ENCODE measurements around the gene NXN. TPM values are rescaled to one million over a fixed set of nuclear protein-coding genes. Genes with fewer than 3 reads are reported as not detected.

NXN gene
- polyA plus RNA-seq, 4 donors, result 2.2 to 12.5 (median 7.1) TPM

DNA sequence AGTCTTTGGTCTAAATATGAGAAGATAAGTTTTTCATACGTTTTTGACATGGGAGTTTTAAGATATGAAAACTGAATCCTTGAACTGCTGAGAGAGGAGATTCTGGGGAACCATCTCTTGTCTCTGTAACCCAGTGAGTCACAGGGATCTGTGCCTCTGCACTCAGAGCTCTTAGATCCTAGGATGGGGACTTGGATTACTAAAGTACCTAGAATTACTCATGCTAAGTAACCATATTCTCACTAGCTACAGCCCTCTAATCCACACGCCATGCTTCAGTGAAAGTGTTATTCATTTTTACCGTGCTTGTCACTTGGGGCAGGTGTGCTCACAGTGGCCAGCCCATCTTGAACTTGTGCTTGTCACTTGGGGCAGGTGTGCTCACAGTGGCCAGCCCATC is 195.4 kb downstream of the NXN start:
- H3K36me3 ChIP-seq (ENCODE audit: control insufficient read depth in 3 of 3, insufficient read depth in 2 of 3, low read depth in 1 of 3, low read length in 3 of 3), result peaks cover 0 to 29% (median 1%) of the 10 kb centered on the region in 3 donors
- peaks cover 4 to 9% (median 5%) of the 10 kb centered on the region in 3 donors for H3K4me1 ChIP-seq (ENCODE audit: control insufficient read depth in 3 of 3, insufficient read depth in 2 of 3, low read depth in 1 of 3, low read length in 2 of 3)
- no peaks in the 10 kb centered on the region for H3K9me3 ChIP-seq (ENCODE audit: control insufficient read depth in 2 of 2, insufficient read depth in 1 of 2, low read depth in 1 of 2, low read length in 1 of 2)
- no peaks in the 10 kb centered on the region for H3K27me3 ChIP-seq (ENCODE audit: control insufficient read depth in 3 of 3, insufficient read depth in 3 of 3, low read length in 3 of 3)
- no peak overlapping the region for H3K27ac ChIP-seq (ENCODE audit: low read depth in 1 of 3, low read length in 2 of 3)
- no peak overlapping the region for H3K4me3 ChIP-seq (ENCODE audit: low read depth in 1 of 3, low read length in 3 of 3)
- no peak for DNase-seq
- FAIRE-seq, result no peak
- 54 to 70% (median 70%) methylated on average over 3 of the region's 3 CpGs for WGBS, 3 donors

DNA sequence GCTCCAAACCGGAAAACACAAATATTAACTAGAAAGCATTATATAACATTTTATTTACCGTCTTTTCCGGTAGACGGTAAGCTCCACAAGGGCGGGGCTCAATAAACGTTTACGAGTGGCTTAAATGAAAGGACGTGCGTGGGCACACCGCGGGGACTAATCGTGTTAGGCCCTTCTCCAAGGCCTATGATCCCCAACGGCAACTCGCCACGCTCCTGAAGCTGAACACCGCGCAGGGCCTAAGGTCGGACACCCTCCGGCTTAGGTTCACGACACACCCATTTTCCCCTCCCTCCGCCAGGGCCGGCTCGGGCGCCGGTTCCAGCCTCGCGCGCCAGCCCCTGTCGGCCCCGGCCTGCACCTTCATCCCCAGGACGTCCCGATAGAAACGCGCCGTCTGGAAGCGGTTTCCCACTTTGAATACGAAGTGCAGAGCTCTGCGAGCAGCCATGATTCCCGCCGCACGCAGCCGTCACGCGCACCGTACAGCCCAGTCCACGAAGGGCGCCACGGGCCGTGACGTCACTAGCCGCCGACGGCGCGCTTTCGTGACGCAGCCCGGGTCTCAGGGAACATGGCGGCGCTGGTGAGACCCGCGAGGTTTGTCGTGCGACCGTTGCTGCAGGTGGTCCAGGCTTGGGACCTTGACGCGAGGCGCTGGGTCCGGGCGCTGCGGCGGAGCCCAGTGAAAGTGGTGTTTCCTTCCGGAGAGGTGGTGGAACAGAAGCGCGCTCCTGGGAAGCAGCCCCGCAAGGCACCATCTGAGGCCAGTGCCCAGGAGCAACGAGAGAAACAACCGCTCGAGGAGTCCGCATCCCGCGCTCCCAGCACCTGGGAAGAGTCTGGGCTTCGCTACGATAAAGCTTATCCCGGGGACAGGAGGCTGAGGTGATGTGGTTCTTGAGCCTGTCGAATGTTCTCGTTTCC is 197.5 kb downstream of the NXN start, which contains the start of the genes GLOD4 and MRM3:
Gene GLOD4, minus strand, starts transcription at position 476 of the 927 bp plus-strand sequence. Its CDS starts 25 bp downstream, at position 451.
Gene MRM3, plus strand, starts transcription at position 549 of the 927 bp plus-strand sequence. Its CDS starts 26 bp downstream, at position 575.
- no peaks in the 10 kb centered on the region for H3K9me3 ChIP-seq (ENCODE audit: control insufficient read depth in 2 of 2, insufficient read depth in 1 of 2, low read depth in 1 of 2, low read length in 1 of 2)
- FAIRE-seq (no peak), DNase-seq (peak; percentile 89 to 98)
- peak within 1 kb of the TSS; percentile 82 to 95 (median 85) for H3K27ac ChIP-seq (ENCODE audit: low read depth in 1 of 3, low read length in 2 of 3)
- peak within 1 kb of the TSS; percentile 78 to 90 (median 87) for H3K4me3 ChIP-seq (ENCODE audit: low read depth in 1 of 3, low read length in 3 of 3)
- peaks cover 4 to 9% (median 5%) of the 10 kb centered on the region in 3 donors for H3K4me1 ChIP-seq (ENCODE audit: control insufficient read depth in 3 of 3, insufficient read depth in 2 of 3, low read depth in 1 of 3, low read length in 2 of 3)
- peaks cover 3 to 30% (median 12%) of the 10 kb centered on the region in 3 donors for H3K36me3 ChIP-seq (ENCODE audit: control insufficient read depth in 3 of 3, insufficient read depth in 2 of 3, low read depth in 1 of 3, low read length in 3 of 3)
- no peaks in the 10 kb centered on the region for H3K27me3 ChIP-seq (ENCODE audit: control insufficient read depth in 3 of 3, insufficient read depth in 3 of 3, low read length in 3 of 3)
- WGBS, 3 donors, result 0% methylated on average over 86 to 87 of the region's 87 CpGs

DNA sequence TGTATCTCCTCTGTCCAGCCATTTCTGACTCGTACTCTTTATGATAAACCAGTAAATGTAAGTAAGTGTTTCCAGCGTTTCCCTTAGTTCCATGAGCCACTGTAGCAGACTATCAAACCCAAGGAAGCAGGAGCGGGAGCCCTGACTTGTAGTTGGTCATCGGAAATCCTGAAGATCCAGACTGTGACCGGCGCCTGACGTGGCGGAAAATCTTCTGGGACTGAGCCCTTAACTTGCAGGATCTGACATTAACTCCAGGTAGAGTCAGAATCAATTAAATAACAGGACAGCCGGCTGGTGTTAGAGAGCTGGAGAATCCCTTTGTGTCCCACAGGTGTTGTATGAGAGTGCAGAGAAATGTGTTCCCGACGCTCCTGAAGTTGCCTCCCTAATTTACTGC is 201.5 kb downstream of the NXN start:
- Histone ChIP-seq H3K27ac (ENCODE audit: low read depth in 1 of 3, low read length in 2 of 3) (no peak overlapping the region), H3K9me3 (ENCODE audit: control insufficient read depth in 2 of 2, insufficient read depth in 1 of 2, low read depth in 1 of 2, low read length in 1 of 2) (no peaks in the 10 kb centered on the region), H3K4me1 (ENCODE audit: control insufficient read depth in 3 of 3, insufficient read depth in 2 of 3, low read depth in 1 of 3, low read length in 2 of 3) (peaks cover 2 to 6% (median 5%) of the 10 kb centered on the region in 3 donors), H3K4me3 (ENCODE audit: low read depth in 1 of 3, low read length in 3 of 3) (no peak overlapping the region), H3K36me3 (ENCODE audit: control insufficient read depth in 3 of 3, insufficient read depth in 2 of 3, low read depth in 1 of 3, low read length in 3 of 3) (peaks cover 14 to 47% (median 36%) of the 10 kb centered on the region in 3 donors), H3K27me3 (ENCODE audit: control insufficient read depth in 3 of 3, insufficient read depth in 3 of 3, low read length in 3 of 3) (no peaks in the 10 kb centered on the region)
- DNase-seq (no peak), FAIRE-seq (no peak)
- WGBS, 3 donors, result 93 to 96% (median 95%) methylated on average over 11 of the region's 11 CpGs

DNA sequence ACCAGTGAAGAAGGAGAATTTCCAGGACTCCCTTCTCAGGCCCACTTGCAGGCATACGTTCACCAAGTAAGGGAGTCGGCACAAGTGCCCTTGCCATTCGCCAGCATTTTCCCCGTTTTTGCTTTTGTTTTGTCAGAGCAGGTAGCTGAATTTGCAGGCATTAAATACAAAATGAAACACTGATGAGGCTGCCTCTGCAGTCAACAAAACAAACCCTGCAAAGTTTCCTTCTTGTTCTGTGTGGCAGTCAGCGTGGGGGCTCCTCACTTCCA is 205.3 kb downstream of the NXN start:
- Histone ChIP-seq H3K27ac (ENCODE audit: low read depth in 1 of 3, low read length in 2 of 3) (no peak overlapping the region), H3K27me3 (ENCODE audit: control insufficient read depth in 3 of 3, insufficient read depth in 3 of 3, low read length in 3 of 3) (no peaks in the 10 kb centered on the region), H3K9me3 (ENCODE audit: control insufficient read depth in 2 of 2, insufficient read depth in 1 of 2, low read depth in 1 of 2, low read length in 1 of 2) (no peaks in the 10 kb centered on the region), H3K4me1 (ENCODE audit: control insufficient read depth in 3 of 3, insufficient read depth in 2 of 3, low read depth in 1 of 3, low read length in 2 of 3) (no peaks in the 10 kb centered on the region), H3K36me3 (ENCODE audit: control insufficient read depth in 3 of 3, insufficient read depth in 2 of 3, low read depth in 1 of 3, low read length in 3 of 3) (peaks cover 22 to 66% (median 51%) of the 10 kb centered on the region in 3 donors), H3K4me3 (ENCODE audit: low read depth in 1 of 3, low read length in 3 of 3) (no peak overlapping the region)
- FAIRE-seq (no peak), DNase-seq (no peak)
- 87 to 93% (median 92%) methylated on average over 5 of the region's 5 CpGs for WGBS, 3 donors

DNA sequence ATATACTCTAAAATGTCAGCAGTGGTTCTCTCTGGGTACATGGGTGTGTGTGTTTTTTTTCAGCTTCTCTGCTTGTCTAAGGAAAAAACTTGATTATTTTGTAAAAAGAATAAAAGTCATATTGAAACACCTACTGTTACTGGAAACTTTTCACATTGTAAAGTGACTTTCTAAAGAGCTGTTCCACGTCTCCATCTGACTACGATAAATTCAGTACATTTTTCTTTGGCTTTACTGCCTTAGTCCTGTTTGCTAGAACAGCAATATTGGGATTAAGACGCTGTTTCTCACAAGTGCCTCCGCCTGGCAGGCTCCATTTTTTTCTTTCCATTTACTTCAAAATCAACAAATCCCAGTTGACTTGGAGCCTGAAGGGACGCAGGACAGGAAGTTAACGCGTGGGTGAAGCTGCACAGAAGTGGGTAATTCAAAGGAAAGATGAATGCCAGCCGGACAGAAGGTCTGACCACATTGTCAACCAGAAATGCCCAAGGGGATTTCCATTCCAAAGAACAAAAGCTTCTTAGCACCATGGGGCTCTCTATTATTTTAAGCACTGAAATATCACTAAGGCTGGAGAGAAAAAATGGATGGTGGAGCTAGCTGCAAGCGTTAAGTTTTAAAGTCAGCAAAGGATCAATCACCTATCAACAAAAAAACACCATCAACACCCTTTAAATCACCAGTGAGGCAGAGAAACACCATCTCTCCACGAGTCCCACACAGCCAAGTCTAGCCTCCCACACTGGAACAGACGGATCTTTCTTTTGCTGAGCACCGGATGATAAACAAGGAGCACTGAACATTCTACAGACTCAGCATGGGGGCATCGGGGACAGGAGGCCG is 205.9 kb downstream of the NXN start:
- Histone ChIP-seq H3K4me1 (ENCODE audit: control insufficient read depth in 3 of 3, insufficient read depth in 2 of 3, low read depth in 1 of 3, low read length in 2 of 3) (no peaks in the 10 kb centered on the region), H3K36me3 (ENCODE audit: control insufficient read depth in 3 of 3, insufficient read depth in 2 of 3, low read depth in 1 of 3, low read length in 3 of 3) (peaks cover 22 to 67% (median 54%) of the 10 kb centered on the region in 3 donors), H3K27ac (ENCODE audit: low read depth in 1 of 3, low read length in 2 of 3) (no peak overlapping the region), H3K27me3 (ENCODE audit: control insufficient read depth in 3 of 3, insufficient read depth in 3 of 3, low read length in 3 of 3) (no peaks in the 10 kb centered on the region), H3K4me3 (ENCODE audit: low read depth in 1 of 3, low read length in 3 of 3) (no peak overlapping the region), H3K9me3 (ENCODE audit: control insufficient read depth in 2 of 2, insufficient read depth in 1 of 2, low read depth in 1 of 2, low read length in 1 of 2) (no peaks in the 10 kb centered on the region)
- DNase-seq (no peak), FAIRE-seq (no peak)
- WGBS, 3 donors, result 75 to 88% (median 80%) methylated on average over 14 of the region's 14 CpGs

DNA sequence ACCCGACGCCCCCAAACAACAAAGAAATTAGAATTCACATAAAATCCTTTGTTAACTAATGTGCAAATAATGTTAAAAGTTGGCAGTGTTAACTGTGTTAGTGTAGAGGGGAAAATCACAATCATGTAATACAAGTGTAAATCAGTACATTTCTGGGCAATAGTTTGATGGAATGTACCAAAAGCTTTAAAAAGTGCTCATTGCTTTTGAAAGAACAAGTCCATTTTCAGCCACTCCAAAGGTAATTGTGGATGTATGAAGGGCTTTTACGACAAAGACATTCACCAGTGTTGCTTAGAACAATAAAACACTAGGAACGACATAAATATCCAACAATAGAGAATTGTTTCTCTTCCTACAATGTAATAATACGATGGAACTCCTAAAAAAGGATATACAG is 206.6 kb downstream of the NXN start:
- FAIRE-seq, result no peak
- H3K4me1 ChIP-seq (ENCODE audit: control insufficient read depth in 3 of 3, insufficient read depth in 2 of 3, low read depth in 1 of 3, low read length in 2 of 3), result no peaks in the 10 kb centered on the region
- no peak overlapping the region for H3K4me3 ChIP-seq (ENCODE audit: low read depth in 1 of 3, low read length in 3 of 3)
- H3K27me3 ChIP-seq (ENCODE audit: control insufficient read depth in 3 of 3, insufficient read depth in 3 of 3, low read length in 3 of 3), result no peaks in the 10 kb centered on the region
- 83 to 84% (median 83%) methylated on average over 5 of the region's 5 CpGs for WGBS, 3 donors
- no peaks in the 10 kb centered on the region for H3K9me3 ChIP-seq (ENCODE audit: control insufficient read depth in 2 of 2, insufficient read depth in 1 of 2, low read depth in 1 of 2, low read length in 1 of 2)
- DNase-seq, result no peak
- H3K36me3 ChIP-seq (ENCODE audit: control insufficient read depth in 3 of 3, insufficient read depth in 2 of 3, low read depth in 1 of 3, low read length in 3 of 3), result peaks cover 20 to 68% (median 49%) of the 10 kb centered on the region in 3 donors
- H3K27ac ChIP-seq (ENCODE audit: low read depth in 1 of 3, low read length in 2 of 3), result no peak overlapping the region

DNA sequence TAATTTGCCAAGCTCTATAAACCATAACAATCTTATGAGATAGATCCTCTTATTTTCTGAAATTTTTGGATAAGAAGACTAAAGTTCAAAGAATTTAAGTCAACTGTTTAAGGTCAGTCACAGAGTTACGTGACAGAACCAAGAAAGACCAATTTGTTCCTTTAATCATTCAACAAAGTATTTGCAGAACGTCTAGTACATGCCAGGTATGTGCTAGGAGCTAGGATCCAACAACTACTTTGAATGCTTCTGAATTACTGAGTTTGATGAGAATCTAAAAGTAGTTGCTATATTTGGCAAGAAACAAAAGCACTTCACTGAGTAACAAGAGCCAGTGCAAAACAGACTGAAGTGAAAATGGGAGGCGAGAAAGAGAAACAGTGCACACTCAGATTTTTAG is 212.5 kb downstream of the NXN start:
- DNase-seq (no peak), FAIRE-seq (no peak)
- Histone ChIP-seq H3K4me1 (ENCODE audit: control insufficient read depth in 3 of 3, insufficient read depth in 2 of 3, low read depth in 1 of 3, low read length in 2 of 3) (no peaks in the 10 kb centered on the region), H3K36me3 (ENCODE audit: control insufficient read depth in 3 of 3, insufficient read depth in 2 of 3, low read depth in 1 of 3, low read length in 3 of 3) (peaks cover 12 to 59% (median 29%) of the 10 kb centered on the region in 3 donors), H3K27me3 (ENCODE audit: control insufficient read depth in 3 of 3, insufficient read depth in 3 of 3, low read length in 3 of 3) (no peaks in the 10 kb centered on the region), H3K9me3 (ENCODE audit: control insufficient read depth in 2 of 2, insufficient read depth in 1 of 2, low read depth in 1 of 2, low read length in 1 of 2) (no peaks in the 10 kb centered on the region), H3K27ac (ENCODE audit: low read depth in 1 of 3, low read length in 2 of 3) (no peak overlapping the region), H3K4me3 (ENCODE audit: low read depth in 1 of 3, low read length in 3 of 3) (no peak overlapping the region)
- 78 to 81% (median 79%) methylated on average over 3 of the region's 3 CpGs for WGBS, 3 donors

DNA sequence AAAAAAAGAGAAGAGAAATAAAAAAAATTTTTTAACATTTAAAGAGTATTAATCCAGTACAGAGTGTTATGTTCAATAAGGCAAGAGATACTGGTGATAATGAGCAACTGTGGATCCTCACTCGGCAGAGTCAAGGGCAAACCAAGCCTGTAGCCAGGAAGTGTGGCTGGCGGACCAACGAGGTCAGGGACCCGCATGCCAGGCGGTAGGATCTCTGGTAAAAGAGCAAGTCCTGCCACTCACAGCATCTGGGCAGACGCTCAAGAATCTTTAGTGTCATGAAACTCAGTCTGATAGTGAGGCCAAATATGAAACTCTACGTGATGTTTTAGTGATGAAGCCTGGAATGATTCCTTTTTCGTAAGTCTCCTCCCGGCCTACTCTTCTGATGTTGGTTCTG is 219.2 kb downstream of the NXN start:
- FAIRE-seq (no peak), DNase-seq (no peak)
- H3K9me3 ChIP-seq (ENCODE audit: control insufficient read depth in 2 of 2, insufficient read depth in 1 of 2, low read depth in 1 of 2, low read length in 1 of 2), result no peaks in the 10 kb centered on the region
- H3K36me3 ChIP-seq (ENCODE audit: control insufficient read depth in 3 of 3, insufficient read depth in 2 of 3, low read depth in 1 of 3, low read length in 3 of 3), result peaks cover 5 to 60% (median 8%) of the 10 kb centered on the region in 3 donors
- 89 to 91% (median 91%) methylated on average over 9 of the region's 9 CpGs for WGBS, 3 donors
- no peak overlapping the region for H3K4me3 ChIP-seq (ENCODE audit: low read depth in 1 of 3, low read length in 3 of 3)
- H3K27me3 ChIP-seq (ENCODE audit: control insufficient read depth in 3 of 3, insufficient read depth in 3 of 3, low read length in 3 of 3), result no peaks in the 10 kb centered on the region
- H3K27ac ChIP-seq (ENCODE audit: low read depth in 1 of 3, low read length in 2 of 3), result no peak overlapping the region
- H3K4me1 ChIP-seq (ENCODE audit: control insufficient read depth in 3 of 3, insufficient read depth in 2 of 3, low read depth in 1 of 3, low read length in 2 of 3), result no peaks in the 10 kb centered on the region
